Activated T-helper 2 cell treated with anti-CD3 and anti-CD28 coated beads, Interferon-gamma antibody, Interleukin-2, Interleukin-4, amounts not matched to agents 10 μg/mL and 5 μg/mL and 100 μg/mL, durations not matched to agents 14 hours and 24 hours and 36 hours (primary cell): ENCODE results near the gene FBXW8. TPM values are rescaled to one million over a fixed set of nuclear protein-coding genes. Genes with fewer than 3 reads are reported as not detected.

ENCODE experiments used
- DNase-seq: peaks from one replicate; pipeline ENCODE4 v3.0.0; 2021; ENCODE audit warnings: low spot score
- H3K27ac Mint-ChIP-seq: one replicate; pipeline ENCODE4 v1.8.0; 2021; ENCODE audit warnings: mixed read lengths
- H3K27me3 Mint-ChIP-seq: one replicate; pipeline ENCODE4 v1.8.0; 2021; ENCODE audit warnings: low read depth, mixed read lengths
- H3K36me3 Mint-ChIP-seq: one replicate; pipeline ENCODE4 v1.8.0; 2021; ENCODE audit warnings: low read depth, mixed read lengths
- H3K4me1 Mint-ChIP-seq: one replicate; pipeline ENCODE4 v1.8.0; 2021; ENCODE audit warnings: low read depth, mixed read lengths
- H3K4me3 Mint-ChIP-seq: one replicate; pipeline ENCODE4 v1.8.0; 2021; ENCODE audit warnings: low read depth, mild to moderate bottlenecking, moderate library complexity, mixed read lengths
- H3K9me3 Mint-ChIP-seq: one replicate; pipeline ENCODE4 v1.8.0; 2021; ENCODE audit warnings: mixed read lengths
- intact Hi-C: fragments of 100-400 bp; cut with micrococcal nuclease; formaldehyde crosslinking; loops from one replicate; pipeline ENCODE4 v1.15.1; 2023
- total RNA-seq: library from RNA; stranded (reverse); gene quantifications from 2 replicates; pipeline ENCODE4 v1.2.3, GENCODE V29; 2022

The FBXW8 gene
- total RNA-seq, 1 donor from 2014 or later = 3.3 TPM

- H3K27ac Mint-ChIP-seq = no peak overlapping the region
- no peaks in the 10 kb centered on the region for H3K9me3 Mint-ChIP-seq
- H3K27me3 Mint-ChIP-seq = no peaks in the 10 kb centered on the region
- intact Hi-C loops = no loop called here
- DNase-seq = no peak
- peaks cover 4% of the 10 kb centered on the region for H3K36me3 Mint-ChIP-seq
- no peak overlapping the region for H3K4me3 Mint-ChIP-seq
- peaks cover 41% of the 10 kb centered on the region for H3K4me1 Mint-ChIP-seq
These were observed 153.3 kb downstream of the FBXW8 start for GRCh38 chr12:117064049-117064448.

GRCh38 chr12:117064596-117064995 is 153.8 kb downstream of the FBXW8 start:
- intact Hi-C loops = no loop called here
- Mint-ChIP-seq H3K36me3 (peaks cover 4% of the 10 kb centered on the region), H3K9me3 (no peaks in the 10 kb centered on the region), H3K4me1 (peaks cover 41% of the 10 kb centered on the region), H3K4me3 (no peak overlapping the region), H3K27me3 (no peaks in the 10 kb centered on the region), H3K27ac (no peak overlapping the region)
- no peak for DNase-seq

GRCh38 chr12:117067016-117067415 is 156.3 kb downstream of the FBXW8 start:
- no peak overlapping the region for H3K4me3 Mint-ChIP-seq
- DNase-seq = no peak
- intact Hi-C loops = no loop called here
- no peak overlapping the region for H3K27ac Mint-ChIP-seq
- no peaks in the 10 kb centered on the region for H3K9me3 Mint-ChIP-seq
- peaks cover 34% of the 10 kb centered on the region for H3K4me1 Mint-ChIP-seq
- H3K36me3 Mint-ChIP-seq = peaks cover 10% of the 10 kb centered on the region
- no peaks in the 10 kb centered on the region for H3K27me3 Mint-ChIP-seq

- H3K9me3 Mint-ChIP-seq = no peaks in the 10 kb centered on the region
- H3K4me3 Mint-ChIP-seq = no peak overlapping the region
- no peaks in the 10 kb centered on the region for H3K27me3 Mint-ChIP-seq
- peaks cover 32% of the 10 kb centered on the region for H3K4me1 Mint-ChIP-seq
- H3K36me3 Mint-ChIP-seq = peaks cover 10% of the 10 kb centered on the region
- no peak overlapping the region for H3K27ac Mint-ChIP-seq
- no peak for DNase-seq
- intact Hi-C loops = no loop called here
These were observed 156.9 kb downstream of the FBXW8 start for GRCh38 chr12:117067638-117068037.

- no peak overlapping the region for H3K4me3 Mint-ChIP-seq
- H3K27me3 Mint-ChIP-seq = no peaks in the 10 kb centered on the region
- H3K27ac Mint-ChIP-seq = no peak overlapping the region
- no peak for DNase-seq
- intact Hi-C loops = no loop called here
- H3K9me3 Mint-ChIP-seq = no peaks in the 10 kb centered on the region
- H3K36me3 Mint-ChIP-seq = peaks cover 6% of the 10 kb centered on the region
- peaks cover 23% of the 10 kb centered on the region for H3K4me1 Mint-ChIP-seq
These were observed 157.7 kb downstream of the FBXW8 start for GRCh38 chr12:117068492-117068891.

GRCh38 chr12:117069101-117069797 is 158.5 kb downstream of the FBXW8 start:
- no peaks in the 10 kb centered on the region for H3K9me3 Mint-ChIP-seq
- peaks cover 6% of the 10 kb centered on the region for H3K36me3 Mint-ChIP-seq
- H3K27ac Mint-ChIP-seq = no peak overlapping the region
- no peak overlapping the region for H3K4me3 Mint-ChIP-seq
- intact Hi-C loops = no loop called here
- DNase-seq = no peak
- H3K4me1 Mint-ChIP-seq = peaks cover 16% of the 10 kb centered on the region
- no peaks in the 10 kb centered on the region for H3K27me3 Mint-ChIP-seq

GRCh38 chr12:117069926-117070900 is 159.5 kb downstream of the FBXW8 start:
- Mint-ChIP-seq H3K36me3 (peaks cover 10% of the 10 kb centered on the region), H3K27ac (no peak overlapping the region), H3K4me3 (no peak overlapping the region), H3K4me1 (peaks cover 7% of the 10 kb centered on the region), H3K9me3 (no peaks in the 10 kb centered on the region), H3K27me3 (no peaks in the 10 kb centered on the region)
- intact Hi-C loops = no loop called here
- DNase-seq = no peak

- Mint-ChIP-seq H3K27me3 (no peaks in the 10 kb centered on the region), H3K4me3 (no peak overlapping the region), H3K4me1 (peaks cover under 1% of the 10 kb centered on the region), H3K36me3 (peaks cover 10% of the 10 kb centered on the region), H3K9me3 (no peaks in the 10 kb centered on the region), H3K27ac (no peak overlapping the region)
- intact Hi-C loops = no loop called here
- no peak for DNase-seq
These were observed 160.3 kb downstream of the FBXW8 start for GRCh38 chr12:117071009-117071408.

- intact Hi-C loops = no loop called here
- H3K4me3 Mint-ChIP-seq = no peak overlapping the region
- DNase-seq = no peak
- peaks cover 10% of the 10 kb centered on the region for H3K36me3 Mint-ChIP-seq
- H3K27me3 Mint-ChIP-seq = no peaks in the 10 kb centered on the region
- H3K27ac Mint-ChIP-seq = no peak overlapping the region
- peaks cover 4% of the 10 kb centered on the region for H3K4me1 Mint-ChIP-seq
- H3K9me3 Mint-ChIP-seq = no peaks in the 10 kb centered on the region
These were observed 161.4 kb downstream of the FBXW8 start for GRCh38 chr12:117072106-117072505.

GRCh38 chr12:117072736-117073490 is 162.2 kb downstream of the FBXW8 start:
- H3K9me3 Mint-ChIP-seq = no peaks in the 10 kb centered on the region
- H3K4me1 Mint-ChIP-seq = peaks cover 11% of the 10 kb centered on the region

GRCh38 chr12:117073611-117074010 is 162.9 kb downstream of the FBXW8 start:
- H3K9me3 Mint-ChIP-seq = no peaks in the 10 kb centered on the region
- peaks cover 10% of the 10 kb centered on the region for H3K36me3 Mint-ChIP-seq
- H3K4me1 Mint-ChIP-seq = peaks cover 11% of the 10 kb centered on the region
- H3K27me3 Mint-ChIP-seq = no peaks in the 10 kb centered on the region
- intact Hi-C loops = no loop called here
- H3K4me3 Mint-ChIP-seq = no peak overlapping the region
- DNase-seq = no peak
- no peak overlapping the region for H3K27ac Mint-ChIP-seq

More at GRCh38 chr12:117072736-117073490, 162.2 kb downstream of the FBXW8 start:
- H3K27me3 Mint-ChIP-seq = no peaks in the 10 kb centered on the region
- intact Hi-C loops = no loop called here
- H3K4me3 Mint-ChIP-seq = no peak overlapping the region
- peaks cover 10% of the 10 kb centered on the region for H3K36me3 Mint-ChIP-seq
- no peak for DNase-seq
- no peak overlapping the region for H3K27ac Mint-ChIP-seq

- Mint-ChIP-seq H3K4me1 (peaks cover 13% of the 10 kb centered on the region), H3K27ac (peak overlapping the region; percentile 54), H3K4me3 (no peak overlapping the region), H3K9me3 (no peaks in the 10 kb centered on the region), H3K27me3 (no peaks in the 10 kb centered on the region), H3K36me3 (peaks cover 4% of the 10 kb centered on the region)
- DNase-seq = no peak
- intact Hi-C loops = no loop called here
These were observed 165.9 kb downstream of the FBXW8 start for GRCh38 chr12:117076410-117077372.
